A673 (cell line): ENCODE results near the gene DDX59. TPM values are rescaled to one million over a fixed set of nuclear protein-coding genes. Genes with fewer than 3 reads are reported as not detected.
A peak's percentile ranks its signal among the peaks of the same experiment; 100 is the strongest.

ENCODE experiments used
- BruUV-seq: library from RNA; stranded (reverse); fragments of 400-500 nt; replicated peaks from 2 replicates; lab custom pipeline; 2021; lab: Mats Ljungman, UMichigan
- CTCF ChIA-PET: fragments of 300-600 bp; sonication (Branson Sonifier 250); formaldehyde crosslinking; loops from one replicate; lab custom pipeline; 2022; ENCODE audit warnings: antibody characterized with exemption; lab: Charles Lee
- POLR2A ChIA-PET: fragments of 300-600 bp; sonication (Branson Sonifier 250); formaldehyde crosslinking; loops from one replicate; lab custom pipeline; 2022; ENCODE audit warnings: antibody characterized with exemption; ENCODE audit not compliant: low non-redundant PET; lab: Charles Lee
- DNase-seq: peaks from one replicate; pipeline ENCODE4 v3.0.0-alpha.2; 2015; ENCODE audit warnings: low spot score
- H3K27ac ChIP-seq: fragments of 200-600 bp; sonication (generic); 2 replicates; pipeline ENCODE4 v1.5.1; 2016; ENCODE audit warnings: mixed run types, low read depth, mild to moderate bottlenecking, mixed read lengths, antibody characterized with exemption, low read length; ENCODE audit not compliant: poor library complexity, severe bottlenecking
- H3K27me3 ChIP-seq: fragments of 200-600 bp; sonication (generic); replicated peaks from 2 replicates; pipeline ENCODE4 v1.6.1; 2017; ENCODE audit warnings: mixed run types, low read depth, mild to moderate bottlenecking, mixed read lengths, antibody characterized with exemption, low read length; ENCODE audit not compliant: insufficient read depth, poor library complexity
- H3K36me3 ChIP-seq: fragments of 200-600 bp; sonication (generic); 2 replicates; pipeline ENCODE4 v1.6.1; 2016; ENCODE audit warnings: mixed run types, mild to moderate bottlenecking, mixed read lengths, antibody characterized with exemption, low read length; ENCODE audit not compliant: insufficient read depth, poor library complexity, severe bottlenecking
- H3K4me1 ChIP-seq: fragments of 200-600 bp; sonication (generic); 2 replicates; pipeline ENCODE4 v1.6.1; 2017; ENCODE audit warnings: mixed run types, mild to moderate bottlenecking, mixed read lengths, antibody characterized with exemption, low read length; ENCODE audit not compliant: insufficient read depth, poor library complexity, severe bottlenecking
- H3K4me3 ChIP-seq: fragments of 200-600 bp; sonication (generic); 2 replicates; pipeline ENCODE4 v1.5.1; 2016; ENCODE audit warnings: low read depth, mixed run types, mild to moderate bottlenecking, mixed read lengths, low read length; ENCODE audit not compliant: poor library complexity, severe bottlenecking
- H3K9me3 ChIP-seq: fragments of 200-600 bp; sonication (generic); 2 replicates; pipeline ENCODE4 v1.6.1; 2016; ENCODE audit warnings: mixed run types, low read depth, mild to moderate bottlenecking, mixed read lengths, antibody characterized with exemption, low read length; ENCODE audit not compliant: poor library complexity, severe bottlenecking
- CTCF ChIP-seq: fragments of 300-800, 200-600 bp; sonication (generic); conservative IDR thresholded peaks from 2 replicates; pipeline ENCODE4 v1.5.1; 2017; ENCODE audit warnings: low read depth, mild to moderate bottlenecking, antibody characterized with exemption, low read length, moderate library complexity, mixed read lengths
- EZH2 ChIP-seq: fragments of 200-600 bp; sonication (generic); IDR thresholded peaks from 2 replicates; pipeline ENCODE4 v1.6.1; 2017; ENCODE audit warnings: borderline replicate concordance, low read depth, mild to moderate bottlenecking, mixed read lengths, antibody characterized with exemption, low read length; ENCODE audit not compliant: poor library complexity, severe bottlenecking
- intact Hi-C: fragments of 100-400 bp; cut with micrococcal nuclease; formaldehyde crosslinking; loops from one replicate; pipeline ENCODE4 v1.10.0; 2022; ENCODE audit not compliant: unreplicated experiment
- total RNA-seq: library from RNA; stranded (reverse); gene quantifications from 2 replicates; pipeline ENCODE4 v1.2.3, GENCODE V29; 2021

DDX59 gene
- total RNA-seq, 1 experiment from 2014 or later: 17.4 TPM

- BruUV-seq: no TSS peak
These were observed 49.8 kb downstream of the DDX59 start for GRCh38 chr1:200619894-200620272.

GRCh38 chr1:200610846-200611245, 58.9 kb downstream of the DDX59 start:
- Histone ChIP-seq H3K36me3 (peaks cover 79% of the 10 kb centered on the region), H3K4me1 (no peaks in the 10 kb centered on the region), H3K27ac (no peak overlapping the region), H3K27me3 (no peaks in the 10 kb centered on the region), H3K9me3 (no peaks in the 10 kb centered on the region), H3K4me3 (no peak overlapping the region)
- POLR2A ChIA-PET: no interaction called here
- no peak for DNase-seq
- TF ChIP-seq CTCF (no peak), EZH2 (no peak)
- no TSS peak for BruUV-seq
- intact Hi-C loops: no loop called here
- CTCF ChIA-PET: no interaction called here

More at GRCh38 chr1:200619894-200620272, 49.8 kb downstream of the DDX59 start:
- H3K27ac ChIP-seq: peak overlapping the region; percentile 79
- intact Hi-C loops: loop anchor here (2.0 to 10.0 kb wide), 3 partner anchors 51 to 215 kb away; no protein-coding TSS in a partner anchor
- ChIA-PET CTCF (no interaction called here), POLR2A (no interaction called here)
- peaks cover 25% of the 10 kb centered on the region for H3K36me3 ChIP-seq
- H3K27me3 ChIP-seq: no peaks in the 10 kb centered on the region
- no peak for TF ChIP-seq EZH2
- no peak for TF ChIP-seq CTCF
- H3K4me1 ChIP-seq: no peaks in the 10 kb centered on the region
- DNase-seq: no peak
- peak overlapping the region; percentile 70 for H3K4me3 ChIP-seq
- H3K9me3 ChIP-seq: no peaks in the 10 kb centered on the region

- POLR2A ChIA-PET: no interaction called here
These were observed 67.1 kb downstream of the DDX59 start for GRCh38 chr1:200602632-200603031.

More at GRCh38 chr1:200602632-200603031, 67.1 kb downstream of the DDX59 start:
- intact Hi-C loops: no loop called here
- Histone ChIP-seq H3K4me1 (no peaks in the 10 kb centered on the region), H3K27ac (no peak overlapping the region), H3K27me3 (no peaks in the 10 kb centered on the region), H3K4me3 (no peak overlapping the region), H3K36me3 (peaks cover 97% of the 10 kb centered on the region), H3K9me3 (no peaks in the 10 kb centered on the region)
- BruUV-seq: no TSS peak
- no peak for DNase-seq
- CTCF ChIA-PET: no interaction called here
- TF ChIP-seq CTCF (no peak), EZH2 (no peak)

Other genes with a start within 250 kb of the DDX59 start
- 37.6 and 39.7 TPM in 2 replicates for gene KIF14, start 49.2 kb downstream of the DDX59 start, total RNA-seq
- 39.4 and 39.5 TPM in 2 replicates for gene CAMSAP2, start 69.0 kb upstream of the DDX59 start, total RNA-seq
- not detected in 2 replicates for gene GPR25, start 203.1 kb upstream of the DDX59 start, total RNA-seq
- 0.33 and 0.45 TPM in 2 replicates for gene INAVA, start 225.0 kb upstream of the DDX59 start, total RNA-seq